ENCODE data around the gene SH3PXD2A.

Gene SH3PXD2A

GRCh38 chr10:103794996-103795395, 60.4 kb downstream of the SH3PXD2A start:
- in situ Hi-C loops (cut with MboI; ENCODE audit: low sequenced_read_pairs): no loop called here

DNA sequence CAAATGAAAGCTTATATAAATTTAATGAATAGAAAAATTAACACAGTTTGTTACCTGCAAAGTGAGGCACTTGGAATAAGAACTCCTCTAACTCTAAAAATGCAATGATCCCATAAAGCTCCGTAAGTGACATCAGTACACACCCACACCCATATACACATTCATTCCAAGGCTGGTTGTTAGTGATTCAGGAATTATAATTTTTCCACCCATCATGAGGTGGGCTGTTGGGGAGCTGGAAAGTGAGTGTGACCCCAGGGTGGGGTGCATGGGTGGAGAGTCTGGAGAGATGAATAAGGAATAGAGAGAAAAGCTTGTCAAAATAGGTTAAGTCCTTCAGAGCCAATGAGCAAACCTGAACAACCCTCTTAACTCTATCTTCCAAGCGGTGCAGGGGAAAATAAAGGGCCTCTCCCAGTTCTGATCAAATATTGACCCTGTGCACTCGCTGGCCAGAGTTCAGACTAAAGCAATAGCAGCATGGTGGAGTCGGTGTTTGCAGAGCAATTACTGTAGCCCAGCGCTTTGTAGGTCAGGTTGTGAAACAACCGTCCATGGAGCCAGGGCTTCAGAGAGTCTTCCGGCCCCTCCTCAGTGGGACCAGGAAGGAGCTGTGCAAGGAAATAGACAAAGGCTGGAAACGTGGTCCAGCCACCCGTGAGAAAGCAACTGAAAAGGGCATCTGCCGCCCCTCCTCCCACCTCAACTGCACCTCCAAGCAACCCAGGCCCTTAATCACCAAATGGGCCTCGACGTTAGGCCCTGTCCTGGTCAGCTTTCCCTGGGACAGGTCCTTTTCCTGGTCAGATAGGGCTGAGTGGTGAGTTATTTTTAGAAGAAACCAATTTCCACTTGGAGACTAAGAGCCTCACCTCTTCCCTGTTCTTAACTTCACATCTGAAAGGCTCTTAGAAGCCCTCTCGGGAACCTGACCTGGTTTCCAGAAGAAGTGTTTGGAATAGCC, 61.2 kb downstream of the SH3PXD2A start:
- in situ Hi-C loops (cut with MboI; ENCODE audit: low sequenced_read_pairs): no loop called here

DNA sequence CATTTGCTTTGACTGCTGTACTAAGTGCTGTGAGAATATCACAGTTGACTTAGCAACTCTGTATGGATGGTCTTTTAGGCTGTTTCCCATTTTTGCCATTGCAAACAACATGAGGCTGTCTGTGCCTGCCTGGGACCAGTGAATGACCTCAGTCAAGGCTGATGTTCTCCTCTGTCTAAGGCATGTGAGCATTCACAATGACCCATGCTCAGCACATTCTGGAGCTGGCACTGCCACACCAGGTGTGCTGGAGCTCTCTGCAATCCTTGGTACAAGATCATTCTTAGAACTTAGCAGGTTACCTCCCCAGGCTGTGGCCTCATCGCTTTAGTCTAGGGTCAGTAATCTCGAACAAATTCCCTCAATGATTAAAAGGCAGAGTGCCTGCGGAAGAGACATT, 61.9 kb downstream of the SH3PXD2A start:
- in situ Hi-C loops (cut with MboI; ENCODE audit: low sequenced_read_pairs): no loop called here

DNA sequence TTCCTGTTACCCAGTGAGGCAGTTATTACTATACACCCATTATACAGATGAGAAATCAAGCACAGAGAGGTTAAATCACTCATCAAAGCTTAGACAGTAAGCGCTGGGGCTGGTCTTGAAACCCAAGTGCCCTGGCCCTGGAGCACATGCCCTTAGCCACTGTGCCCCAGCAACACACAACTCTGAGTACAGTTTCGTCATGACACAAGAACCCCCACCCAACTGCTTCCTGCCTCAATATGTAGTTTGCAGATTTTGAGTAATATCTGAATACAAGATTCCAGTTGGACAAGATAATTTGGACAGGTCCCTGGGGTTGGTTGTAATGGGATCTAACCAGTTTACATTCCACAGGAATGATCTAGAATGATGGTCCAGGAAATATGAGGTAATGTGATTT, 62.8 kb downstream of the SH3PXD2A start:
- in situ Hi-C loops (cut with MboI; ENCODE audit: low sequenced_read_pairs): no loop called here

DNA sequence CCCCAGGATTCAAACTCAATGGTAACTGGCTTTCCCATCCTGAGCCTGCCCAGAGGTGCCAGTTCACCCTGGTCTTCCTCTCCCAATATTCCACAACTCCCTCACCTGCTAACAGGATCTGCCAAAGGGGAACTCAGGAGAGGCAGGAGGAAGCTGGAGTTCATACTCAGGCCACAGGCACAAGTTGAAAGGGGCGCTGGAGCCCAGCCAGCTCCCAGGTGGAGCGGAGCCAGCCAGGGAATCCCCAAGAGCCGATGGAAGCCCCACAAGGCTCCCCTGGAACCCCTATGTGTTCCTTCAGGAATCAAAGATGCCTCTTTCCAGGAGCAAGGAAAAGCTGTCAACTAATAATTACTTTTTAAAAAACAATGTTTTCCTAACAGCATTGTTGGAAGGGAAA, 63.5 kb downstream of the SH3PXD2A start:
- in situ Hi-C loops (cut with MboI; ENCODE audit: low sequenced_read_pairs): no loop called here

GRCh38 chr10:103791291-103791690, 64.1 kb downstream of the SH3PXD2A start:
- in situ Hi-C loops (cut with MboI; ENCODE audit: low sequenced_read_pairs): no loop called here

- in situ Hi-C loops (cut with MboI; ENCODE audit: low sequenced_read_pairs): no loop called here
These were observed 64.8 kb downstream of the SH3PXD2A start for GRCh38 chr10:103790580-103790979.

DNA sequence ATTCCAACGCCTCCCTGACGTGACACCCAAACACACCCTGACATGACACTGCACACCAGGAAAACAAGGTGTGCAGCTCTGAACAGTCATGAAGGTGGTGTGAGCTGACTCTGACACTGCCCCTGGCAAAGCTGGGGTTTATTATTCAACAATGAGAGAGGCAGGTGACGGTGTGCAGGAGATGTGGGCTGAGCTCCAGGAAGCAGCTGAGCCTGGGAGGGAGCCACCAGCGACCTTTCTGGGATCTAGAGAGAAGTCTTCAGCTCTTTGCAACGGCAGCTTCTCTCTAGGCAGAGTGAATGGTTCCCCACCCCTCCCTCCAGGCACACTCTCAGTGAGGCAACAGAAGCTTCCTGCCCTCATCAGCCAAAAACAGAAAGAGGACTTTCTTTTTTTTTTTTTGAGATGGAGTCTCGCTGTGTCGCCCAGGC, 65.6 kb downstream of the SH3PXD2A start:
- in situ Hi-C loops (cut with MboI; ENCODE audit: low sequenced_read_pairs): no loop called here

DNA sequence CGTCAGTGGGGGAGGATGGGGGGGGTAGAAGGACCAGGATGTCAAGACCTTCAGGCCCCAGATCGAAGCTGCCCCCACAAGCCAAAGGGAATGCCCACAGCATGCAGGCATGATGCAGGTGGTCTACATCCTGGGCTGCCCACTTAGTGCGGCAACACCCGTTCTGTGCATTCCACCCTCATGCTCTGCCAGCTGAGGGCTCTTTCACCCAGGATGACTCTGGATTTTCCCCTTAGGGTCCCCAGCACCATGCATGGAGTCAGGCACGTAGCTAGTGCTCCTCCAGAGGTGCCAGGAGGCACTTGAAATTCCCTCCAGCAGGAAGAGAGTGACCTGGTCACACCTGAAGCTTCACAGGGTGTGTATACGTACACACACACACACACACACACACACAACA, 66.2 kb downstream of the SH3PXD2A start:
- in situ Hi-C loops (cut with MboI; ENCODE audit: low sequenced_read_pairs): no loop called here

DNA sequence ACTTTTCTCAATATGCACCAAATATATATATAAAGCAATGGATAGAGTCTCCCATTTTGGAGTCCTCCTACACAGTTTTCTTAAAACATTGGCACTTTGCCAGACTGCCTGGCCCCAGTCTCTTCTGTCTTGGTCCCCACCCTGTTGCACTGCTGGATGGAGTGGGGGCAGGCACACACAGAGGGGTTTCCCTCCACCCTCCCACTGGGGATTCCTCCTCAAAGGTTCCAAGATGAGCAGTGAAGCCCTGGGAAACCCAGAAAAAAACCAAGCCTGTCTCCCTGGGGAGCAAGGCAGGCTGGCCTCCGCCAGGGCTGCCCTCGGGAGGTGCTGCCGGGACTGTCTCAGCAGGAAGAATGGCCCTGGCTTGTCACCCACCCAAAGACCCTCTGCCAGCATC, 68.0 kb downstream of the SH3PXD2A start:
- in situ Hi-C loops (cut with MboI; ENCODE audit: low sequenced_read_pairs): no loop called here

DNA sequence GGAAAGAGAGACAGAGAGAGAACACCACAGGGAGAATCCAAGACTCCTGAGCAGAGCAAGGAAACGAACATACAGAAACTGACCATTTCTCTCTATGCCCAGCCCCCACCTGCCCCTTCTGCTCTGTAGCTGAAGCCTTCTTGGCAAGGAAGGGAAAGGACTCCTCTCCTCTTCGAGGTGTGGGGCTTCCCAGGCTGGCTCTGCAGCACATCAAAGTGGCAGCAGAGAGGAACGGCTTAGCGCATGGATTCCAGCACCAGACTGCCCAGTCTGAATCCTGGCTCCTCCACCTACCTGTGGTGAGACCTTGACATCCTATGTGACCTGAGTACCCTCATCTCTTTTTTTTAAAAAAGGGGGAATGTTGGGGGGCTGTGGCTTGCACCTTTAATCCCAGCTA, 69.4 kb downstream of the SH3PXD2A start:
- in situ Hi-C loops (cut with MboI; ENCODE audit: low sequenced_read_pairs): no loop called here

GRCh38 chr10:103784723-103785418, 70.5 kb downstream of the SH3PXD2A start:
- in situ Hi-C loops (cut with MboI; ENCODE audit: low sequenced_read_pairs): no loop called here

GRCh38 chr10:103784089-103784488, 71.3 kb downstream of the SH3PXD2A start:
- in situ Hi-C loops (cut with MboI; ENCODE audit: low sequenced_read_pairs): no loop called here

DNA sequence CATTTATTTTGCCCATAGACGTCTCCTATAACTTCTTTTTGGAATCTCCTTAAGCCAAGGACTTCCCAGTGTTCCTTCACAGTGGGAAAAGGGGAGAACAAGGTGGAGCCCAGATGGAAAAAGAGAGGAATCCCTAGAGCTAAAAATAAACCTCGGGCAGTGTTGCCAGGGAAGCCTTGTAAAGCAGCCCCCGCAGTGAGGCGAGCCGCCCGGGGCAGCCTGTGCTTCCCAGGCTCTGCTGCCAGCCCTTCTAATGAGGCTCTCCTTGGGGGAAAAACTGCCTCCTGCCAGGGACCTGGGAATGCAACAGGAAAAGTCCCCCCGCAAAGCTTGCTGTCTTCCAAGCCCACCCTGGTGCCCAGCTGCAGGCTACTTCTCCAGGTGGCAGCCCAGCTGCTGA, 71.7 kb downstream of the SH3PXD2A start:
- in situ Hi-C loops (cut with MboI; ENCODE audit: low sequenced_read_pairs): no loop called here

GRCh38 chr10:103781329-103782061, 73.9 kb downstream of the SH3PXD2A start:
- in situ Hi-C loops (cut with MboI; ENCODE audit: low sequenced_read_pairs): no loop called here

DNA sequence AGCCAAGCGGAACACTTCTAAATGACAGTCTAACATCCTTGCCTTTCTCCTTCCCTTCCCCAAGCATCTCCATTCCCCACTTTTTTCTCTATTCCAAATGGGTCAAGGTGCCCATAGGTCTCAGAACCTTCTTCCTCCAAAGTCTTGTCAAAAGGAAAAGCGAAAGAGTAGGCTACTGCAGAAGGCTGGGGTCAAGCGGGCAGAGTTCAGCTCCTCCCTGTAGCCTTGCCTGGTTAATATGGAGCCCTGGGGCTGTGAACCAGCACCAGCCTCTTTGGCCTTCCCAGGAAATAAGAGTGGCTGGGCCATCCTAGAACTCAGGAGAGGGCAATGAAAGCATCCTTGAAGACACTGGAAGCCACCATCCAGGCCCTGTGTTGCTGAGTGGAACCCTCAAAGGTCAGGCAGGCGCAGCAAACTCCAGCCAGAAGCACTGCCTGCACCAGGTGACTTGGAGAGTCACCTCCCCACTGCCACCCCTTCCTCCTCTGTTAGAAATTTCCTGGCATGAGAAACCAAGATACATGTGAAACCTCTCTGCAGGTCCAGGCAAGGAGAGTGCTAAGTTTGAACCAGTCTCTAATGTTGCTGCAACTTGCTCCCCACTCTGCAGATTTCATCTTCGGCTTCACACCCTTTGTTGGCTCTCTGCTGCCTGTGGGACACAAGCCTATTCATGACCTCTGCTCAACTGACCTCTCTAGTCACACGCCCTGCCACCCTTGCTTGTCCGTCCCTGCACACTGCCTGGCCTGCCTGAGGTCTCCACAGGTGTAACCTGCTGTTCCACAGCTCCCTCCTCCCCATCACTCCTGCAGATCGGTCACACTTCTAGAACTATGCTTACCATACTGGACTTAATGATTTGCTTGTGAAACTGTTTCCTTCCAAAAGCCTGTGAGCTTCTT, 74.9 kb downstream of the SH3PXD2A start:
- in situ Hi-C loops (cut with MboI; ENCODE audit: low sequenced_read_pairs): no loop called here

DNA sequence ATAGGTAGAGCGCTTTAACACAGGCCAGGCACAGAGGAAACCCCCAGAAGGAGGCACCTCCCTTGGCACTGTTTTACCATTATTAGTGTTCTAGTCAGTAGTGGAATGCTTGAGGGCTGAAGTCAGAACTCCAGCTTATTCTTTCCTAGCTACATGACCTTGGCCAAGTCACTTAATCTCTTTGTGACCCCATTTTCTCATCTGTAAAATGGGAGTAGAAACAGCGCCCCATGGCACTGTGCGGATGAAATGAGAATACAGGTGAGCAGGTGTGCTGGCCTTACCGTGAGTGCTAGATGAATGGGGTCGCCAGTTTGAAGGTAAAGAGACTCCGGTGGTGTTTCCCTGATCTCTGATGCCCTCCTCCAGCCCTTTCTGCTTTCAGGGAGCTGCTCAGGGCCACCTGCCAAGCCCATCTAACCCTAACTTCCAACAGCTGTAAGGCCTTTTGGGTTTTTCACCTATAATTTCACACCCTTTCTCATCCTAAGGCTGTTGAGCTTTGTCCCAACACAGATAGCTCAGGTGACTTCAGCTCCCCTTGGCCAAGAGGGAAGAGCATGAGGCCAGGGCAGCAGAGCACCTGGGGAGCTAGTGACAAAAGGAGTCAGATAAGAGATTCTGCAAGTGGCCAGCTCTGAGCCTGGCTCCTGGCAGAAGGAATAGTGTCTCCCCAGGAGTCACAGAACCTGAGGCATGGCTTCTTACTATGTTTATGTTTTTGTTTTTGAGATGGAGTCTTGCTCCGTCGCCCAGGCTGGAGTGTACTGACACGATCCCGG, 76.8 kb downstream of the SH3PXD2A start:
- in situ Hi-C loops (cut with MboI; ENCODE audit: low sequenced_read_pairs): no loop called here

DNA sequence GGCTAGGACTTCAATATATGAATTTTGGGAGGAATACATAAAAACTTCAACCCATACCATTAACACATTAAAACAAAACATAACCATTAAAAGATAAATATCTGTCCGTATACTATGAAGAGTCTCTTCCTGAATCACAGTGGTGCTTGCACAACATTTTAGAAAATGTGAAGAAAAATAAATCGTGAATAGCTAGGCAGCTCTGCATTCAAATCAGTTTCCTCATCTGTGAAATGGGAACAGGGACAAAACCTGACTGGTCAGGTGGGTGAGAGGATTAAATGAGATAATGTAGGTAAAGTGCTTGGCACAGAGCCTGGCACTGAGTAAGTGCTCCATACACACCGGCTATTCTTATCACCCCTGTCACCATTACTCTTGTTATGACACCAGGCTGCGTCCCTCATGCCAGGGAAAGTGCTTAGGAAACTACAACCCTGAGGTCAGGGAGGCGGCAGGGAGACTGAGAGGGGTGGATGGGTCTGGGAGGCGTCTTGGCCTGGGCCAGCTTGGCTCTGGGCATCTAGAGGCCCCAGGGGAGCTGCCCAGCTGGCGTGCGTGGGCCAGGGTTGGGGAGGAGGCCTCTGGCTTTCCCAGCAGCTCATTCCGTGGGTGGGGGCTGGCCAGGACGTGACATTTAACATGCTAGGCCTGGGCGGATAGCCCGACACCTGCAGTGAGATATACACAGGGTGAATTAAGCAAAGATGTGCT, 78.3 kb downstream of the SH3PXD2A start:
- in situ Hi-C loops (cut with MboI; ENCODE audit: low sequenced_read_pairs): no loop called here

GRCh38 chr10:103775776-103776175, 79.6 kb downstream of the SH3PXD2A start:
- in situ Hi-C loops (cut with MboI; ENCODE audit: low sequenced_read_pairs): no loop called here

Measured in HL-60/S4 treated with retinoic acid at 250 ng/mL for 4 days and 3 days (cell line).